Stimulated activated CD4-positive, alpha-beta T cell treated with anti-CD3 and anti-CD28 coated beads, Interleukin-12 subunit alpha, Interleukin-12 subunit beta, amount 100 ng/mL, for 48 hours (primary cell): ENCODE results near the gene RBM17.
A peak's percentile ranks its signal among the peaks of the same experiment; 100 is the strongest.
"Not testable (repeated sequence)": the region's sequence is repeated elsewhere in the genome, so short reads cannot be mapped to it uniquely, and the experiment has no call there.

Source experiments
- DNase-seq, 3 donors: peaks; one replicate each; pipeline ENCODE4 v3.0.0-alpha.2; 2020; ENCODE audit warnings: low read depth in 2 of 3, low spot score in 1 of 3

RBM17 gene

GRCh38 chr10:6055929-6056328 is 32.9 kb upstream of the RBM17 start:
- DNase-seq, result no peak

GRCh38 chr10:6056411-6057135 is 32.3 kb upstream of the RBM17 start:
- DNase-seq, result no peak

GRCh38 chr10:6058682-6059475 is 30.0 kb upstream of the RBM17 start:
- DNase-seq, result no peak

GRCh38 chr10:6059506-6059905 is 29.3 kb upstream of the RBM17 start:
- no peak for DNase-seq

- DNase-seq, result no peak
Observed at GRCh38 chr10:6061056-6061455, 27.8 kb upstream of the RBM17 start.

GRCh38 chr10:6062101-6062771 is 26.6 kb upstream of the RBM17 start, which contains the start of gene IL2RA:
Gene IL2RA, minus strand, starts transcription at chr10:6062367. Its CDS starts 216 bp downstream, at chr10:6062151.
- DNase-seq, result peak; percentile 70 to 78 (median 72)

GRCh38 chr10:6064119-6064518 is 24.7 kb upstream of the RBM17 start:
- DNase-seq, result no peak

- not testable (repeated sequence) for DNase-seq
Observed at GRCh38 chr10:6064726-6065125, 24.1 kb upstream of the RBM17 start.

GRCh38 chr10:6065406-6065805 is 23.4 kb upstream of the RBM17 start:
- DNase-seq, result no peak

- no peak for DNase-seq
Observed at GRCh38 chr10:6065835-6066234, 23.0 kb upstream of the RBM17 start.

GRCh38 chr10:6067457-6067856 is 21.4 kb upstream of the RBM17 start:
- DNase-seq, result no peak

- DNase-seq, result no peak
Observed at GRCh38 chr10:6068006-6068405, 20.8 kb upstream of the RBM17 start.

- DNase-seq, result no peak
Observed at GRCh38 chr10:6068422-6068821, 20.4 kb upstream of the RBM17 start.

GRCh38 chr10:6069081-6069931 is 19.5 kb upstream of the RBM17 start:
- no peak for DNase-seq

- DNase-seq, result peak; percentile 73 to 79 (median 78)
Observed at GRCh38 chr10:6070660-6071059, 18.2 kb upstream of the RBM17 start.

- no peak for DNase-seq
Observed at GRCh38 chr10:6071181-6072175, 17.4 kb upstream of the RBM17 start.

GRCh38 chr10:6072215-6072934 is 16.5 kb upstream of the RBM17 start:
- DNase-seq, result no peak

- DNase-seq, result no peak
Observed at GRCh38 chr10:6074489-6075301, 14.1 kb upstream of the RBM17 start.
